Peyer's patch (tissue), 4 donors: ENCODE results near the gene CLTRN. TPM values are rescaled to one million over a fixed set of nuclear protein-coding genes. Genes with fewer than 3 reads are reported as not detected.
"Not testable (repeated sequence)": the region's sequence is repeated elsewhere in the genome, so short reads cannot be mapped to it uniquely, and the experiment has no call there.

Experiments used
- DNase-seq, 3 donors: peaks; one replicate each; pipeline ENCODE4 v3.0.0-alpha.2; 2017 to 2019
- H3K27ac ChIP-seq, 4 donors: fragments of 200-600 bp; sonication (generic); one replicate each; pipeline ENCODE4 v1.5.1; 2016 to 2019
- H3K27me3 ChIP-seq, 2 donors: fragments of 200-600 bp; sonication (generic); one replicate each; pipeline ENCODE4 v1.5.1; 2019
- H3K36me3 ChIP-seq, 3 donors: fragments of 200-600 bp; sonication (generic); one replicate each; pipeline ENCODE4 v1.5.1; 2016 to 2019
- H3K4me1 ChIP-seq, 4 donors: fragments of 200-600 bp; sonication (generic); one replicate each; pipeline ENCODE4 v1.5.1; 2016 to 2019
- H3K4me3 ChIP-seq, 4 donors: fragments of 200-600 bp; sonication (generic); 1 replicate in 3 of 4; 2 replicates in 1 of 4; pipeline ENCODE4 v1.5.1; 2016 to 2019; ENCODE audit warnings: mild to moderate bottlenecking in 1 of 4
- H3K9me3 ChIP-seq, 4 donors: fragments of 200-600 bp; sonication (generic); one replicate each; pipeline ENCODE4 v1.5.1; 2016 to 2019; ENCODE audit warnings: mild to moderate bottlenecking in 1 of 4
- POLR2A ChIP-seq, 2 donors: fragments of 450-650 bp; IDR thresholded peaks; one replicate each; pipeline ENCODE4 v1.5.1; 2017; ENCODE audit warnings: antibody characterized with exemption in 2 of 2, mild to moderate bottlenecking in 2 of 2, moderate library complexity in 2 of 2
- total RNA-seq, 4 donors: library from RNA; depleted of rRNA; stranded (reverse); fragments of >200 nt; gene quantifications; one replicate each; pipeline ENCODE4 v1.1.0, GENCODE V29; 2016
- TF ChIP-seq, protein P1 (sequence below), 6 experiments: fragments of 450-650 bp in 4 of 6; fragments of 200-600 bp in 2 of 6; sonication (generic) in 1 of 6; IDR thresholded peaks; one replicate each; pipeline ENCODE4 v1.5.1; 2017 to 2019; ENCODE audit warnings: antibody characterized with exemption in 6 of 6, mild to moderate bottlenecking in 3 of 6, moderate library complexity in 1 of 6

The CLTRN gene
- total RNA-seq, 4 donors from 2014 or later = not detected

DNA sequence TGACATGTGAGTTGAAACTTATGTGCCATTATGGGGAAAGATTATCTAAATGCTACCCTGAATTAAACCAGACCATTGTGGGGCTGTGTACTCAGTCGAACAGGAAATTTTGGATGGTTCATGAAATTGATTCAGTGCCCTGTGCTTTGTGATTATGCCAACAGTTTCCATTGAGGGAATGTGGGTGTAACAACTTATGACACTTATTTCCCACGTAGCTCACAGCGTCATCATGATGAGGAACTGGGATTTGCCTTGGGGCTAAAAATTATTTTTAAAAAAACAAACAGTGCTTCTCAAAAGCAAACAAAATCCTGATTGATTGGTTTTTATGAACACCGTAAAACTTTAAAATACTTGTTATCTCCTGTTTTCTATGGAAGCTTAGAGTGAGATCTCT, 8.3 kb upstream of the CLTRN start:
- Histone ChIP-seq H3K4me3 (no peak overlapping the region), H3K4me1 (peaks cover 0 to 8% (median 4%) of the 10 kb centered on the region in 4 donors), H3K27me3 (no peaks in the 10 kb centered on the region), H3K36me3 (no peaks in the 10 kb centered on the region), H3K27ac (no peak overlapping the region), H3K9me3 (no peaks in the 10 kb centered on the region)
- DNase-seq = no peak
- TF ChIP-seq, protein P1, sequence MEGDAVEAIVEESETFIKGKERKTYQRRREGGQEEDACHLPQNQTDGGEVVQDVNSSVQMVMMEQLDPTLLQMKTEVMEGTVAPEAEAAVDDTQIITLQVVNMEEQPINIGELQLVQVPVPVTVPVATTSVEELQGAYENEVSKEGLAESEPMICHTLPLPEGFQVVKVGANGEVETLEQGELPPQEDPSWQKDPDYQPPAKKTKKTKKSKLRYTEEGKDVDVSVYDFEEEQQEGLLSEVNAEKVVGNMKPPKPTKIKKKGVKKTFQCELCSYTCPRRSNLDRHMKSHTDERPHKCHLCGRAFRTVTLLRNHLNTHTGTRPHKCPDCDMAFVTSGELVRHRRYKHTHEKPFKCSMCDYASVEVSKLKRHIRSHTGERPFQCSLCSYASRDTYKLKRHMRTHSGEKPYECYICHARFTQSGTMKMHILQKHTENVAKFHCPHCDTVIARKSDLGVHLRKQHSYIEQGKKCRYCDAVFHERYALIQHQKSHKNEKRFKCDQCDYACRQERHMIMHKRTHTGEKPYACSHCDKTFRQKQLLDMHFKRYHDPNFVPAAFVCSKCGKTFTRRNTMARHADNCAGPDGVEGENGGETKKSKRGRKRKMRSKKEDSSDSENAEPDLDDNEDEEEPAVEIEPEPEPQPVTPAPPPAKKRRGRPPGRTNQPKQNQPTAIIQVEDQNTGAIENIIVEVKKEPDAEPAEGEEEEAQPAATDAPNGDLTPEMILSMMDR (IDR thresholded peaks at IDR 0.05) = no peak
- no peak for TF ChIP-seq POLR2A (IDR thresholded peaks at IDR 0.05)

DNA sequence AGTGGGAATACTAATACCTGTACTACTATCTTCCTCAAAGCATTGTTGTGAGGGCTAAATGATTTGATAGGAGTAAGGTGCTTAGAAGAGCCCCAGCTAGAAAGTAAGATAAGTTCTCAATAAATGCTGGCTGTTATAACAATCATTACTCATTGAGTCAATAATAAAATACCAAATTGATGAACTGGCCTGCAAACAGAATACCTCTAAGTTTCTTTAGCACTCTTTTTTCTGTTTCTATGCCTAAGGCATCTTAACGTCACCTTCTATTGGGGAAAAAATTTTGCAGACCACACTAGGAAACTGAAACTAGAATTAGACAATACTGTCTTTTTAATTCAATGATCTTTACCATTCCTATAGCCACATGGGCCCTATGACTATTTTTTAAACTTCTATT, 1.2 kb downstream of the CLTRN start:
- no peak for TF ChIP-seq POLR2A (IDR thresholded peaks at IDR 0.05)
- Histone ChIP-seq H3K9me3 (no peaks in the 10 kb centered on the region), H3K36me3 (no peaks in the 10 kb centered on the region), H3K27me3 (no peaks in the 10 kb centered on the region), H3K4me1 (no peaks in the 10 kb centered on the region), H3K27ac (no peak overlapping the region), H3K4me3 (no peak overlapping the region)
- no peak for DNase-seq

DNA sequence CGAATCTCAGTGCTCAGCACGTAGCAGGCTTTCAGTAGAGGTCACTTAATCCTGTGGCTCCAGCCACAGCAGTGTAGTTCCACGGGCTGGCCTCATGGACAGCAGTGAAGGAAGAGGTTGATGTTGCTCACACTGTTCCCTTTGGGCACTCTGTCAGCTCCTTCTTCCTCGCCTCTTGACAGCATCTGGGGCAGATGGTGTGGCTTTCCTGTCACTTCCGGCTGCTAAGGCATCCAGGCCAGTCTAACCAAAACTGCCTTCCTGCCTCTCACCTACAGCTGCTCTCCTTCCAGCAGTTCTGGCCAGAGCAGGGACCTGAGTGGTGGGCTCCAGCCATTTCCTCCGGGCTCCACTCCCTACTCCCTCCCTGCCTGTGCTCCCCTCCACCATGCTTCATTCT, 9.8 kb downstream of the CLTRN start:
- H3K36me3 ChIP-seq, DNase-seq, H3K4me1 ChIP-seq, H3K4me3 ChIP-seq, H3K9me3 ChIP-seq, H3K27me3 ChIP-seq, H3K27ac ChIP-seq: not testable (repeated sequence)

DNA sequence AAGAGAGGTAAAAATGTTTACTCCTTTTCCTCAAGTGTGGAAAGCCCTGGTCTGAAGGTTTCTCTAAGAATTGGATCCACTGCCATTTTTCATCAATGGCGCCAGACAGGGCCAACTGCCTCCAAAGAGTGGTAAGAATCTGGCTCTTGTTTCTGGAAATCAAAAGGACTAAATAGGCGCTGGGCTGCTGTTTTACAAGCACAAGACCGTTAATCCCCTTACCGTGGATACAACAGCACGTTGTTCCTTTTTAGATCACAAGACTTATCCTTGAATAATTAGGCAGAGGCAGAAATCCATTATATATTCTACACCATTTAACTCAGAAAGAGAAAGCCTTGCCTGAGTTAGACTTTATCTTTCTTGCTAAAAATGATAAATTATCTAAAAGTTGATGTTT, 10.6 kb downstream of the CLTRN start:
- H3K27ac ChIP-seq = no peak overlapping the region
- no peak for DNase-seq

DNA sequence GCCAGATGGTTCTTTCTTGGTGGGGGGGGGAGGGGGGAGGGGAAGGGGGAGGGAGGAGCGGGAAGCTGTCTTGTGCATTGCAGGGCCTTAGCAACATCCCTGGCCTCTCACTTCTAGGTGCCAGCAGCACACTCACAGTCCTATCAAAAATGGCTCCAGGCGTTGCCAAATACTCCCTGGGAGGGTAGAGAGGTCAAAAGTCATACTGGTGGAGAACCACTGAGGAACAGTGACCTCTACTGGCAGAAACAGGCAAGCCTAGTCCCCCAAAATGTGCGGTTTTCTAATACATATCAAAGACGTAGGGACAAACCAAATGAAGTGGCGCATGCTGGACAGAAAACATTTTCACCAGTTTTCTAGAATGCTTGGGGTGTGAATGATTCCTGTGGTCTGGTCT, 17.1 kb downstream of the CLTRN start:
- not testable (repeated sequence) for H3K27me3 ChIP-seq, H3K4me3 ChIP-seq, H3K4me1 ChIP-seq, H3K27ac ChIP-seq, DNase-seq, H3K9me3 ChIP-seq, H3K36me3 ChIP-seq

More for the DNA sequence above, 10.6 kb downstream of the CLTRN start:
- Histone ChIP-seq H3K9me3 (no peaks in the 10 kb centered on the region), H3K27me3 (no peaks in the 10 kb centered on the region), H3K4me3 (no peak overlapping the region), H3K36me3 (no peaks in the 10 kb centered on the region), H3K4me1 (no peaks in the 10 kb centered on the region)
- no peak for TF ChIP-seq POLR2A (IDR thresholded peaks at IDR 0.05)
- TF ChIP-seq, protein P1 (IDR thresholded peaks at IDR 0.05) = no peak

DNA sequence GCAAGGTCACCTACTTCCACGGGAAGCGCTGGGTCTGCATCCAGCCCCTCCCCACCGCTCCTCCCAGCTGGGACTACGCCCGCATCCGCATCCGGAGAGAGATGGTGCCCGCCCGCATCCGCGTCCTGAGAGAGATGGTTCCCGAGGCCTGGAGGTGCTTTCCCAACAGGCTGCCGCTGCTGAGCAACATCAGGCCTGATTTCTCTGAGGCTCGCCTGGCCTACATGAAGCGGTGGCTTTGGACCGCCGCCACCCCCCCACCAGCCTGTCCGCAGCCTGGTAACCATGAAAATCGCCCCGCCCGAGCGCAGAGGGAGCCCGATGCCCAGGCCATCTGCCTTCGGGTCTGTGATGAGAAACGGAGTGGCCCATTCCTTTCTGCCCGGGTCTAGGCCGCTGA, 18.1 kb downstream of the CLTRN start:
- Histone ChIP-seq H3K9me3 (no peaks in the 10 kb centered on the region), H3K4me1 (no peaks in the 10 kb centered on the region), H3K27me3 (no peaks in the 10 kb centered on the region), H3K36me3 (no peaks in the 10 kb centered on the region), H3K4me3 (no peak overlapping the region), H3K27ac (no peak overlapping the region)
- TF ChIP-seq, protein P1 (IDR thresholded peaks at IDR 0.05) = no peak
- no peak for TF ChIP-seq POLR2A (IDR thresholded peaks at IDR 0.05)
- no peak for DNase-seq

DNA sequence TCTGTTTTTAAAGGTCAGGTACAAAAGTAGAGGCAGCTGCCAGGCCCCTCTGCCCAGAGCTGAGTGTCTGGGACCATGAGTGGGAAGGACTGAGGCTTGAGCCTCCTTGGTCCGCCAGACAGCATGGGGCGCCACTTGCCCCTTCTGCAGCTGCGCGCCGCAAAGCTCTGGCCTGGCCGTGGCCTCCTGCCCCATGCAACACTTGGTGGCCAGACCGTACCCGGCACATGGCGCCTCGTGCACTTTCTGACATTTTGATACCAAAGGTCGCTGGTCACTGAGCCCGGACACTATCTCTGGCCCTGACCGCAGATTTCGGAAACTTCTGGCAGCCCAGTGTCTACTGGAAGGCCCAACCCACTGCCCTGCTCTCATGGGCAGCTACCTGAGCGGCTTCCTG, 18.6 kb downstream of the CLTRN start:
- H3K9me3 ChIP-seq = no peaks in the 10 kb centered on the region
- TF ChIP-seq POLR2A (IDR thresholded peaks at IDR 0.05) = no peak
- TF ChIP-seq, protein P1 (IDR thresholded peaks at IDR 0.05) = no peak
- H3K36me3 ChIP-seq = no peaks in the 10 kb centered on the region
- no peak overlapping the region for H3K4me3 ChIP-seq
- DNase-seq = no peak
- H3K4me1 ChIP-seq = no peaks in the 10 kb centered on the region
- no peak overlapping the region for H3K27ac ChIP-seq
- H3K27me3 ChIP-seq = no peaks in the 10 kb centered on the region
